Measurements from ENCODE around the gene RPS27L.

RPS27L gene

GRCh38 chr15:63157118-63157843 lies at the start of gene RPS27L:
TSS of gene RPS27L (minus strand) at chr15:63157477. CDS start at chr15:63157405, 72 bp downstream.
- in situ Hi-C loops (cut with HindIII; ENCODE audit: low sequenced_read_pairs): no loop called here

GRCh38 chr15:63206079-63206478 lies 48.8 kb upstream of the RPS27L start:
- in situ Hi-C loops (cut with HindIII; ENCODE audit: low sequenced_read_pairs): no loop called here

- in situ Hi-C loops (cut with HindIII; ENCODE audit: low sequenced_read_pairs): no loop called here
Observed at GRCh38 chr15:63203451-63204090, 46.3 kb upstream of the RPS27L start.

GRCh38 chr15:63202861-63203260 lies 45.6 kb upstream of the RPS27L start:
- in situ Hi-C loops (cut with HindIII; ENCODE audit: low sequenced_read_pairs): no loop called here

GRCh38 chr15:63200464-63201249 lies 43.4 kb upstream of the RPS27L start:
- in situ Hi-C loops (cut with HindIII; ENCODE audit: low sequenced_read_pairs): no loop called here

- in situ Hi-C loops (cut with HindIII; ENCODE audit: low sequenced_read_pairs): no loop called here
Observed at GRCh38 chr15:63198371-63199250, 41.3 kb upstream of the RPS27L start.

GRCh38 chr15:63197626-63198025 lies 40.3 kb upstream of the RPS27L start:
- in situ Hi-C loops (cut with HindIII; ENCODE audit: low sequenced_read_pairs): no loop called here

GRCh38 chr15:63196842-63197241 lies 39.6 kb upstream of the RPS27L start:
- in situ Hi-C loops (cut with HindIII; ENCODE audit: low sequenced_read_pairs): no loop called here

GRCh38 chr15:63195569-63196015 lies 38.3 kb upstream of the RPS27L start:
- in situ Hi-C loops (cut with HindIII; ENCODE audit: low sequenced_read_pairs): no loop called here

- in situ Hi-C loops (cut with HindIII; ENCODE audit: low sequenced_read_pairs): loop anchor here (5.0 kb wide), 1 partner anchor 82 kb away; the partner anchor contains the start of gene APH1B
Observed at GRCh38 chr15:63194880-63195568, 37.7 kb upstream of the RPS27L start.

- in situ Hi-C loops (cut with HindIII; ENCODE audit: low sequenced_read_pairs): loop anchor here (5.0 kb wide), 1 partner anchor 83 kb away; the partner anchor contains the start of gene APH1B
Observed at GRCh38 chr15:63194302-63194701, 37.0 kb upstream of the RPS27L start.

GRCh38 chr15:63192619-63193206 lies 35.4 kb upstream of the RPS27L start:
- in situ Hi-C loops (cut with HindIII; ENCODE audit: low sequenced_read_pairs): loop anchor here (5.0 kb wide), 1 partner anchor 85 kb away; the partner anchor contains the start of gene APH1B

GRCh38 chr15:63191895-63192618 lies 34.8 kb upstream of the RPS27L start:
- in situ Hi-C loops (cut with HindIII; ENCODE audit: low sequenced_read_pairs): loop anchor here (5.0 kb wide), 1 partner anchor 85 kb away; the partner anchor contains the start of gene APH1B

- in situ Hi-C loops (cut with HindIII; ENCODE audit: low sequenced_read_pairs): loop anchor here (5.0 kb wide), 1 partner anchor 86 kb away; the partner anchor contains the start of gene APH1B
Observed at GRCh38 chr15:63190769-63191649, 33.7 kb upstream of the RPS27L start.

- in situ Hi-C loops (cut with HindIII; ENCODE audit: low sequenced_read_pairs): loop anchor here (5.0 kb wide), 1 partner anchor 87 kb away; the partner anchor contains the start of gene APH1B
Observed at GRCh38 chr15:63189941-63190768, 32.9 kb upstream of the RPS27L start.
